Measurements from ENCODE around the gene RPS6KA2.

GRCh38 chr6:166544296-166544605 lies 82.8 kb downstream of the RPS6KA2 start:
- TF ChIP-seq CTCF (IDR thresholded peaks at IDR 0.05): no peak
- TF ChIP-seq ZFX (IDR thresholded peaks at IDR 0.05; ENCODE audit: borderline replicate concordance): no peak

Data from 22Rv1 (cell line).